HCT116 (cell line): ENCODE measurements around the gene ESYT1. TPM values are rescaled to one million over a fixed set of nuclear protein-coding genes. Genes with fewer than 3 reads are reported as not detected.
A peak's percentile ranks its signal among the peaks of the same experiment; 100 is the strongest.

ENCODE experiments used
- ATAC-seq: fragments of 200-7000 bp; cut with Tn5 transposase; 2 replicates; pipeline ENCODE4 v1.9.1; 2020; ENCODE audit warnings: mild to moderate bottlenecking, moderate library complexity
- BruUV-seq: library from RNA; stranded (reverse); fragments of 400-500 nt; replicated peaks from 2 replicates; lab custom pipeline; 2021; lab: Mats Ljungman, UMichigan
- CTCF ChIA-PET: fragments of 300-600 bp; sonication (Branson Sonifier 250); formaldehyde crosslinking; loops from one replicate; lab custom pipeline; 2021; ENCODE audit warnings: antibody characterized with exemption; lab: Charles Lee
- POLR2A ChIA-PET: fragments of 300-600, 350-600 bp; sonication (Branson Sonifier 250); formaldehyde crosslinking; loops from one replicate; lab custom pipeline; 2021; ENCODE audit warnings: antibody characterized with exemption; lab: Charles Lee
- RAD21 ChIA-PET, 2 experiments: fragments of 300-600 bp; sonication (Branson Sonifier 250); formaldehyde crosslinking; loops; one replicate each; lab custom pipeline; 2023; ENCODE audit warnings: low total read pairs in 2 of 2; ENCODE audit not compliant: uncharacterized antibody in 2 of 2, unreplicated experiment in 2 of 2, low non-redundant PET in 1 of 2; lab: Charles Lee
- DNase-seq: peaks from one replicate; pipeline ENCODE4 v3.0.0-alpha.2; 2010; ENCODE audit warnings: low read depth, low spot score
- H2AFZ ChIP-seq: fragments of 200-600 bp; shearing (Covaris generic), sonication (generic); 2 replicates; pipeline ENCODE4 v1.6.1; 2017; ENCODE audit warnings: low read depth, mixed run types, mixed read lengths, antibody characterized with exemption, low read length; ENCODE audit not compliant: poor library complexity, severe bottlenecking
- H3K27ac ChIP-seq: 2 replicates; pipeline ENCODE4 v1.5.1; 2012; ENCODE audit warnings: low read depth, low read length
- H3K27me3 ChIP-seq: fragments of 200-600 bp; sonication (generic); 2 replicates; pipeline ENCODE4 v1.6.1; 2016; ENCODE audit warnings: mixed run types, low read length, mixed read lengths; ENCODE audit not compliant: insufficient read depth
- H3K36me3 ChIP-seq, 2 experiments: fragments of 200-500 bp in 1 of 2; fragments of 200-600 bp in 1 of 2; sonication (Bioruptor generic) in 1 of 2; sonication (generic) in 1 of 2; 2 replicates each; pipeline versions ENCODE4 v1.5.1 to v1.6.1; 2014 to 2016; ENCODE audit warnings: low read length in 2 of 2, inconsistent platforms in 1 of 2, mixed read lengths in 1 of 2, mixed run types in 1 of 2; ENCODE audit not compliant: insufficient read depth in 2 of 2, control insufficient read depth in 1 of 2
- H3K4me1 ChIP-seq, 2 experiments: fragments of 200-600 bp in 1 of 2; sonication (generic) in 1 of 2; 2 replicates each; pipeline versions ENCODE4 v1.5.1 to v1.6.1; 2012 to 2017; ENCODE audit warnings: low read length in 2 of 2, inconsistent platforms in 1 of 2, mild to moderate bottlenecking in 1 of 2, mixed read lengths in 1 of 2, mixed run types in 1 of 2, moderate library complexity in 1 of 2; ENCODE audit not compliant: insufficient read depth in 2 of 2, control insufficient read depth in 1 of 2
- H3K4me2 ChIP-seq: fragments of 200-600 bp; sonication (generic); 2 replicates; pipeline ENCODE4 v1.6.1; 2017; ENCODE audit warnings: mixed run types, low read length, mixed read lengths
- H3K4me3 ChIP-seq, 2 experiments: fragments of 200-600 bp in 1 of 2; sonication (generic) in 1 of 2; replicated peaks in 1 of 2; 2 replicates each; pipeline ENCODE4 v1.5.1; 2011 to 2016; ENCODE audit warnings: low read length in 2 of 2, control low read depth in 1 of 2, low read depth in 1 of 2, mild to moderate bottlenecking in 1 of 2, mixed read lengths in 1 of 2, mixed run types in 1 of 2
- H3K79me2 ChIP-seq: fragments of 200-600 bp; sonication (generic); 2 replicates; pipeline ENCODE4 v1.6.1; 2017; ENCODE audit warnings: mild to moderate bottlenecking, mixed run types, low read length, moderate library complexity, mixed read lengths; ENCODE audit not compliant: insufficient read depth
- H3K9ac ChIP-seq: fragments of 200-600 bp; sonication (generic); 2 replicates; pipeline ENCODE4 v1.6.1; 2016; ENCODE audit warnings: low read length, mixed read lengths
- H3K9me2 ChIP-seq: fragments of 200-600 bp; sonication (generic), shearing (Covaris generic); 2 replicates; pipeline ENCODE4 v1.6.1; 2017; ENCODE audit warnings: mixed run types, mild to moderate bottlenecking, moderate library complexity; ENCODE audit not compliant: insufficient read depth
- H3K9me3 ChIP-seq, 2 experiments: fragments of 200-500 bp in 1 of 2; fragments of 200-600 bp in 1 of 2; sonication (Bioruptor generic) in 1 of 2; sonication (generic) in 1 of 2; 2 replicates each; pipeline ENCODE4 v1.6.1; 2014 to 2017; ENCODE audit warnings: low read length in 2 of 2, mixed read lengths in 2 of 2, inconsistent platforms in 1 of 2, low read depth in 1 of 2, mild to moderate bottlenecking in 1 of 2, mixed run types in 1 of 2, moderate library complexity in 1 of 2; ENCODE audit not compliant: control insufficient read depth in 1 of 2, insufficient read depth in 1 of 2
- H4K20me1 ChIP-seq: fragments of 200-600 bp; sonication (generic), shearing (Covaris generic); 2 replicates; pipeline ENCODE4 v1.6.1; 2017; ENCODE audit warnings: mixed run types, mild to moderate bottlenecking, moderate library complexity; ENCODE audit not compliant: insufficient read depth
- EGR1 ChIP-seq: IDR thresholded peaks from 2 replicates; pipeline ENCODE4 v1.6.1; 2012; ENCODE audit warnings: low read depth
- ELF1 ChIP-seq: IDR thresholded peaks from 2 replicates; pipeline ENCODE4 v1.6.1; 2012; ENCODE audit warnings: low read depth, borderline replicate concordance
- EZH2 ChIP-seq: fragments of 200-600 bp; sonication (generic); IDR thresholded peaks from 2 replicates; pipeline ENCODE4 v1.6.1; 2017; ENCODE audit warnings: antibody characterized with exemption, mixed run types
- FOSL1 ChIP-seq: IDR thresholded peaks from 2 replicates; pipeline ENCODE4 v1.6.1; 2012; ENCODE audit warnings: low read depth
- RAD21 ChIP-seq: IDR thresholded peaks from 2 replicates; pipeline ENCODE4 v1.6.1; 2012; ENCODE audit warnings: low read depth, mild to moderate bottlenecking
- TCF7L2 ChIP-seq: IDR thresholded peaks from 2 replicates; pipeline ENCODE4 v1.7.0; 2011; ENCODE audit warnings: borderline replicate concordance, inconsistent platforms; ENCODE audit not compliant: insufficient read depth, insufficient read length; ENCODE audit errors: extremely low read depth
- YY1 ChIP-seq: IDR thresholded peaks from 2 replicates; pipeline ENCODE4 v1.6.1; 2011; ENCODE audit warnings: low read length, low read depth, moderate library complexity, mild to moderate bottlenecking; ENCODE audit not compliant: insufficient replicate concordance; ENCODE audit errors: extremely low read depth
- intact Hi-C: fragments of 100-400 bp; cut with micrococcal nuclease; formaldehyde crosslinking; loops from 2 replicates; pipeline ENCODE4 v1.10.0; 2022
- total RNA-seq: library from RNA; stranded (reverse); gene quantifications from one replicate; pipeline ENCODE4 v1.2.1, GENCODE V29; 2021; ENCODE audit not compliant: unreplicated experiment
- TF ChIP-seq, protein P1 (sequence below): IDR thresholded peaks from 2 replicates; pipeline ENCODE4 v1.6.1; 2012
- TF ChIP-seq, protein P2 (sequence below): IDR thresholded peaks from 2 replicates; pipeline ENCODE4 v1.6.1; 2011; ENCODE audit warnings: mild to moderate bottlenecking, low read length, moderate library complexity; ENCODE audit not compliant: insufficient replicate concordance; ENCODE audit errors: extremely low read depth

Gene ESYT1
- total RNA-seq, 1 experiment from 2014 or later, result 80.9 TPM

DNA sequence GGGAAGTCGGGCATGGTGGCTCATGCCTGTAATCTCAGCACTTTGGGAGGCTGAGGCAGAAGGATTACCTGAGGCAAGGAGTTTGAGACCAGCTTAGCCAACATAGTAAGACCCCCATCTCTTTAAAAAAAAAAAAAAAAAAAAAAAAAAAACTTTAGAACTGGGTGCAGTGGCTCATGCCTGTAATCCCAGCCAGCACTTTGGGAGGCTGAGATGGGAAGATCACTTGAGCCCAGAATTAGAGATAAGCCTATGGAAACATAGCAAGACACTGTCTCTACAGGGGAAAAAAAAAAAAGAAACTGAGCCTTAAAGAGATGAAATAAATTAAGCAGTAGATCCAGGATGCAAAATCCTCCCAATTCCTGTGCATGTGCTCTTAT, 25.4 kb upstream of the ESYT1 start:
- H3K4me2 ChIP-seq, result peak overlapping the region; percentile 93; the same call in 1 of the 2 replicates
- H3K9me2 ChIP-seq, result no peaks in the 10 kb centered on the region
- H3K9ac ChIP-seq, result no peak overlapping the region
- H4K20me1 ChIP-seq, result peaks cover 7% of the 10 kb centered on the region; the same call in 1 of the 2 replicates
- CTCF ChIA-PET, result no interaction called here
- ATAC-seq (no peak), DNase-seq (no peak)
- H3K27me3 ChIP-seq, result no peaks in the 10 kb centered on the region
- no peak overlapping the region for H3K27ac ChIP-seq
- POLR2A ChIA-PET, result no interaction called here
- H3K79me2 ChIP-seq, result peaks cover 34% of the 10 kb centered on the region
- TF ChIP-seq FOSL1 (no peak), ELF1 (no peak), RAD21 (no peak), YY1 (no peak), TCF7L2 (no peak), EZH2 (no peak), EGR1 (no peak)
- TF ChIP-seq, protein P1, sequence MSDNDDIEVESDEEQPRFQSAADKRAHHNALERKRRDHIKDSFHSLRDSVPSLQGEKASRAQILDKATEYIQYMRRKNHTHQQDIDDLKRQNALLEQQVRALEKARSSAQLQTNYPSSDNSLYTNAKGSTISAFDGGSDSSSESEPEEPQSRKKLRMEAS, result no peak
- TF ChIP-seq, protein P2, sequence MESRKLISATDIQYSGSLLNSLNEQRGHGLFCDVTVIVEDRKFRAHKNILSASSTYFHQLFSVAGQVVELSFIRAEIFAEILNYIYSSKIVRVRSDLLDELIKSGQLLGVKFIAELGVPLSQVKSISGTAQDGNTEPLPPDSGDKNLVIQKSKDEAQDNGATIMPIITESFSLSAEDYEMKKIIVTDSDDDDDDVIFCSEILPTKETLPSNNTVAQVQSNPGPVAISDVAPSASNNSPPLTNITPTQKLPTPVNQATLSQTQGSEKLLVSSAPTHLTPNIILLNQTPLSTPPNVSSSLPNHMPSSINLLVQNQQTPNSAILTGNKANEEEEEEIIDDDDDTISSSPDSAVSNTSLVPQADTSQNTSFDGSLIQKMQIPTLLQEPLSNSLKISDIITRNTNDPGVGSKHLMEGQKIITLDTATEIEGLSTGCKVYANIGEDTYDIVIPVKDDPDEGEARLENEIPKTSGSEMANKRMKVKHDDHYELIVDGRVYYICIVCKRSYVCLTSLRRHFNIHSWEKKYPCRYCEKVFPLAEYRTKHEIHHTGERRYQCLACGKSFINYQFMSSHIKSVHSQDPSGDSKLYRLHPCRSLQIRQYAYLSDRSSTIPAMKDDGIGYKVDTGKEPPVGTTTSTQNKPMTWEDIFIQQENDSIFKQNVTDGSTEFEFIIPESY, result no peak
- no peaks in the 10 kb centered on the region for H3K9me3 ChIP-seq
- no peak overlapping the region for H2AFZ ChIP-seq
- H3K36me3 ChIP-seq, result peaks cover 24 to 42% of the 10 kb centered on the region in 2 experiments
- intact Hi-C loops, result no loop called here
- H3K4me3 ChIP-seq, result no peak overlapping the region
- BruUV-seq, result no TSS peak
- RAD21 ChIA-PET, result no interaction called here
- peaks cover 9 to 26% of the 10 kb centered on the region in 2 experiments for H3K4me1 ChIP-seq
